HEK293T (cell line): ENCODE data around the gene ARRDC3.
"Not testable (repeated sequence)": the region's sequence is repeated elsewhere in the genome, so short reads cannot be mapped to it uniquely, and the experiment has no call there.

Experiments used
- CTCF ChIA-PET: fragments of 350-600 bp; formaldehyde crosslinking; extraction: SDS; loops from one replicate; lab custom pipeline; 2021; ENCODE audit warnings: antibody characterized with exemption, inconsistent platforms; lab: Yijun Ruan, JAX
- POLR2A ChIA-PET: fragments of 350-600 bp; formaldehyde crosslinking; extraction: SDS; loops from one replicate; lab custom pipeline; 2020; ENCODE audit warnings: antibody characterized with exemption, inconsistent platforms; lab: Yijun Ruan, JAX
- DNase-seq: peaks from one replicate; pipeline ENCODE4 v3.0.0; 2012; ENCODE audit warnings: mixed read lengths; ENCODE audit errors: extremely low spot score
- ARNT ChIP-seq: fragments of 450-650 bp; IDR thresholded peaks from 2 replicates; pipeline ENCODE4 v1.6.1; 2017; ENCODE audit warnings: mild to moderate bottlenecking
- BHLHE40 ChIP-seq: fragments of 450-650 bp; IDR thresholded peaks from 2 replicates; pipeline ENCODE4 v1.6.1; 2016; ENCODE audit warnings: mild to moderate bottlenecking, moderate library complexity, borderline replicate concordance
- CTBP1 ChIP-seq: fragments of 450-650 bp; IDR thresholded peaks from 2 replicates; pipeline ENCODE4 v1.6.1; 2016; ENCODE audit warnings: borderline replicate concordance
- ELF4 ChIP-seq: fragments of 450-650 bp; IDR thresholded peaks from 2 replicates; pipeline ENCODE4 v1.6.1; 2017; ENCODE audit warnings: antibody characterized with exemption
- FOXA1 ChIP-seq: fragments of 450-650 bp; IDR thresholded peaks from 2 replicates; pipeline ENCODE4 v1.6.1; 2016; ENCODE audit warnings: mild to moderate bottlenecking
- FOXK2 ChIP-seq: fragments of 450-650 bp; IDR thresholded peaks from 2 replicates; pipeline ENCODE4 v1.6.1; 2016; ENCODE audit warnings: mild to moderate bottlenecking
- FOXM1 ChIP-seq: fragments of 450-650 bp; IDR thresholded peaks from 2 replicates; pipeline ENCODE4 v1.6.1; 2017; ENCODE audit warnings: mild to moderate bottlenecking, borderline replicate concordance
- HDGF ChIP-seq: fragments of 450-650 bp; IDR thresholded peaks from 2 replicates; pipeline ENCODE4 v1.6.1; 2017; ENCODE audit warnings: antibody characterized with exemption, borderline replicate concordance
- L3MBTL2 ChIP-seq: fragments of 450-650 bp; conservative IDR thresholded peaks from 2 replicates; pipeline ENCODE4 v1.6.1; 2016; ENCODE audit warnings: mild to moderate bottlenecking
- LEF1 ChIP-seq: fragments of 450-650 bp; IDR thresholded peaks from 2 replicates; pipeline ENCODE4 v1.6.1; 2017; ENCODE audit warnings: mild to moderate bottlenecking, borderline replicate concordance
- NFRKB ChIP-seq: fragments of 450-650 bp; IDR thresholded peaks from 2 replicates; pipeline ENCODE4 v1.6.1; 2016; ENCODE audit warnings: mild to moderate bottlenecking, moderate library complexity
- PKNOX1 ChIP-seq: fragments of 450-650 bp; IDR thresholded peaks from 2 replicates; pipeline ENCODE4 v1.6.1; 2016
- SP1 ChIP-seq: fragments of 450-650 bp; IDR thresholded peaks from 2 replicates; pipeline ENCODE4 v1.6.1; 2017
- SUZ12 ChIP-seq: fragments of 450-650 bp; IDR thresholded peaks from 2 replicates; pipeline ENCODE4 v1.6.1; 2016; ENCODE audit warnings: mild to moderate bottlenecking
- TARDBP ChIP-seq: fragments of 450-650 bp; IDR thresholded peaks from 2 replicates; pipeline ENCODE4 v1.6.1; 2016
- ZNF384 ChIP-seq: fragments of 450-650 bp; IDR thresholded peaks from 2 replicates; pipeline ENCODE4 v1.6.1; 2016

Gene ARRDC3

GRCh38 chr5:91388362-91388761 lies 5.2 kb upstream of the ARRDC3 start:
- POLR2A ChIA-PET: no interaction called here
- DNase-seq: no peak
- CTCF ChIA-PET: interaction anchor here (2.7 kb wide), 1 partner anchor 31 kb away, joined by 10 read pairs; no protein-coding TSS in a partner anchor
- TF ChIP-seq L3MBTL2: no peak
- TF ChIP-seq HDGF: no peak
- no peak for TF ChIP-seq PKNOX1
- no peak for TF ChIP-seq TARDBP
- no peak for TF ChIP-seq ELF4
- TF ChIP-seq ARNT: no peak
- TF ChIP-seq FOXA1: no peak
- no peak for TF ChIP-seq BHLHE40
- TF ChIP-seq CTBP1: no peak
- TF ChIP-seq ZNF384: no peak
- TF ChIP-seq NFRKB: no peak

- TF ChIP-seq PKNOX1: no peak
- no peak for TF ChIP-seq L3MBTL2
- TF ChIP-seq HDGF: no peak
- TF ChIP-seq BHLHE40: no peak
- no peak for TF ChIP-seq LEF1
- TF ChIP-seq SUZ12: no peak
- TF ChIP-seq ARNT: no peak
- TF ChIP-seq ELF4: no peak
- no peak for TF ChIP-seq NFRKB
- no peak for TF ChIP-seq CTBP1
- no peak for TF ChIP-seq FOXK2
- TF ChIP-seq TARDBP: no peak
- no peak for TF ChIP-seq FOXM1
- no peak for TF ChIP-seq SP1
- no peak for TF ChIP-seq ZNF384
- no peak for TF ChIP-seq FOXA1
- no peak for DNase-seq
- ChIA-PET CTCF (interaction anchor here (0.6 to 4.2 kb wide), 9 partner anchors 33 to 454 kb away, joined by 3 to 32 read pairs (median 10); no protein-coding TSS in a partner anchor), POLR2A (no interaction called here)
Measured at GRCh38 chr5:91386120-91386519, 3.0 kb upstream of the ARRDC3 start.

- ChIA-PET CTCF (interaction anchor here (0.7 to 4.2 kb wide), 20 partner anchors 10 to 583 kb away, joined by 3 to 32 read pairs (median 6); no protein-coding TSS in a partner anchor), POLR2A (interaction anchor here (0.9 kb wide), 1 partner anchor 160 kb away, joined by 3 read pairs; no protein-coding TSS in a partner anchor)
- DNase-seq: not testable (repeated sequence)
Measured at GRCh38 chr5:91385596-91385995, 2.5 kb upstream of the ARRDC3 start.

DNA sequence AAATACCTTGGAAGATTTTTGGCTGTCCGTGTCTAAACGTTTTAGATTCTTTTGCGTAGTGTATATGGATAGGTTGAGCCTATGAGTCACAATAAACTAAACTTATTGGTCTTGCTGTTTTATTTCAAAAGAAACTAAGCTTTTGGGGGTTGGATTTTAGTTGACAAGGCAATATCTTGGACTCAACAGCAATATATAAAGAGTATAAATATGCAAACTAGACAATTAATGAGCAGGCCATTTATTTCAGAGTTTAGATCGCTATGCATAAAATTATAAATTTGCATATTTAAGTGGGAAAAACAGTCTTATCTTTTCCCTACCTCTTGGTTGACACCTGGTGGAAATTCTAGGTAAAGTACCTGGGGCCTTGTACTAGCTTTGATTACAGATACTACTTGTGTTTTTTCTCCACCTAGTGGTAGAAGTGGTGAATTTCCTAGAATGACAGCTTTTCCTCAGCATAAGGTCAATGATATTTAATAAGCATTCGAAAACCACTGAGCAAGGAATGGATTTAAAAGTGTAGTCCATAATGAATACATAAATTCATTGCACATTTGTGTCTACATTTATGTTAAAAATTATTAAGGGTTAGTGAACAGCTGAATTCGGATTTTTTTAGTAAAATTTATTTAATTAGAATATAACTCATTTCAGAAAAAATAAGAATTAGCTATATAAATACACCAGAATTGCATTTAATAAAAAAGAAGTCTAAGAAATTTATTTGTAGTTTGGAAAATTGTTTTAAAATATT lies 1.7 kb upstream of the ARRDC3 start:
- DNase-seq: peak; percentile 59
- ChIA-PET POLR2A (interaction anchor here (0.9 to 3.2 kb wide), 3 partner anchors 37 to 159 kb away, joined by 3 to 22 read pairs (median 3); no protein-coding TSS in a partner anchor), CTCF (interaction anchor here (0.7 to 4.2 kb wide), 22 partner anchors 11 to 582 kb away, joined by 3 to 32 read pairs (median 5); no protein-coding TSS in a partner anchor)
- no peak for TF ChIP-seq SUZ12
- TF ChIP-seq PKNOX1: peak; percentile 46

DNA sequence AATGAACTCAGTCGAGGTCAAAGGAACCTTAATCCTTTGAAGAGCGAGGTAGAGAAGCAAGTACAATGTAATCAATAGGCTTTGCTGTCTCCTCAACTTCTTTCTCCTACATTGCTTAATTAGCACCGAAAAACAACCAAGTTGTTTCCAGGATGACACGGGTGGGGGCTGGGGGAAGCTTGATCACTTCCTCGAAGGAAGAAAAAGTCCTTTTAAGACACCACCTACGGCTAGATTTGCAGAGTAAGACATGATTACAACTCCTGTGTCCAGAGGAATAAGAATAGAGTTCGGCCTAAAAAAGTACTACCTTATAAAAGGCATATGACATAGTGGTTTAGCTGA lies 811 bp upstream of the ARRDC3 start:
- ChIA-PET POLR2A (interaction anchor here (0.7 to 3.2 kb wide), 16 partner anchors 9 to 452 kb away, joined by 3 to 22 read pairs (median 6); no protein-coding TSS in a partner anchor), CTCF (interaction anchor here (0.7 to 4.2 kb wide), 9 partner anchors 12 to 522 kb away, joined by 3 to 32 read pairs (median 5); no protein-coding TSS in a partner anchor)
- no peak for DNase-seq
- TF ChIP-seq ELF4: no peak

DNA sequence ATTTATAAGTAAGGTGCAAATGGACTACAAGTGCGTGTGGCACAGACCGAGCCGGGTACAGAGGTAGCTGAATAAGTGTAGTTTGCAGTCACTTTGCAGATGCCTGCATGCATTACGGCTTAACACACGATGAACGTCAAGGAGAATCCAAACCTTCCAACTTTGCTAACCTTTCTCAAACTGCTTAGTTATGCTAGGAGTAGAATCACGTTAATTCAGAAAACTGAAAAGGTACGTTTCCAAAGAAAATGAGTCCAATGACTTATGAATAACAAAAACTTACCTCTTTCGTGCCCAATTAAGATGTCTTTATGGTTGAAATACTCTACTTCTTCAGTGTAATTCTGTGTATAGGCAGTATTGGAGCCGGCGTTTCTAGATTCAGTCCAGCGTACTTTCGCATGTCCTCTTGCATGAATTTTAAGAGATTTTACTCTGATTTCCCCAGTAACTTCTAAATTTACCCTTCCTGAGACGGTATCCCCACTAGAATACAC lies 539 bp downstream of the ARRDC3 start:
- no peak for DNase-seq
- CTCF ChIA-PET: interaction anchor here (0.7 to 4.2 kb wide), 3 partner anchors 79 to 451 kb away, joined by 3 to 28 read pairs (median 5); no protein-coding TSS in a partner anchor
- POLR2A ChIA-PET: interaction anchor here (0.8 to 3.2 kb wide), 46 partner anchors 8 to 502 kb away, joined by 3 to 22 read pairs (median 4); no protein-coding TSS in a partner anchor
- TF ChIP-seq ELF4: no peak
- TF ChIP-seq LEF1: no peak
- TF ChIP-seq CTBP1: no peak
- no peak for TF ChIP-seq BHLHE40
- TF ChIP-seq NFRKB: no peak
- TF ChIP-seq FOXA1: no peak
- no peak for TF ChIP-seq ARNT
- no peak for TF ChIP-seq PKNOX1
- TF ChIP-seq FOXM1: no peak
